Fibroblast of skin of right quadriceps (primary cell): ENCODE data around the gene WFIKKN2.
"Not testable (repeated sequence)": the region's sequence is repeated elsewhere in the genome, so short reads cannot be mapped to it uniquely, and the experiment has no call there.

Experiments
- DNase-seq: peaks from one replicate; pipeline ENCODE4 v3.0.0-alpha.2; 2013

WFIKKN2 gene

GRCh38 chr17:50858486-50859225 is 23.3 kb downstream of the WFIKKN2 start:
- no peak for DNase-seq

GRCh38 chr17:50859727-50860126 is 24.3 kb downstream of the WFIKKN2 start:
- not testable (repeated sequence) for DNase-seq

DNA sequence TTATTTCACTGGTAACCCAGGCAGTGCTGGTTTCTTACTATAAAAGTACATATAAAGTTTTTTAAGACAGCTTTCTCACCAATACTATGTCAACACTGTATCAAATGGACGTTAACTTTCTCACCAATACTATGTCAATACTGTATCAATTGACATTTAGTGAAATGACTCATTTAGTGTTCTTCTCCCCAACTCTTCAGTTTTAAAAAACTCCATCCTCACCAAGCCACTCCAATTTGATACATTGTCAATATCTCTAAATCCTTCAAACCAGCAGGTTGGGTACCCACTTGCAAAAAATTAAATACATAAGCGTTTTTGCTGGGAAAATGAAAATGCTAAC is 25.9 kb downstream of the WFIKKN2 start:
- DNase-seq: no peak

- DNase-seq: no peak
Observed at GRCh38 chr17:50861822-50862528, 26.6 kb downstream of the WFIKKN2 start.

- no peak for DNase-seq
Observed at GRCh38 chr17:50863221-50863843, 27.9 kb downstream of the WFIKKN2 start.

- no peak for DNase-seq
Observed at GRCh38 chr17:50863931-50864330, 28.5 kb downstream of the WFIKKN2 start.

GRCh38 chr17:50864747-50865059 is 29.3 kb downstream of the WFIKKN2 start:
- DNase-seq: no peak

GRCh38 chr17:50865060-50865867 is 29.9 kb downstream of the WFIKKN2 start:
- peak; percentile 44 for DNase-seq

- DNase-seq: no peak
Observed at GRCh38 chr17:50865868-50866260, 30.5 kb downstream of the WFIKKN2 start.

DNA sequence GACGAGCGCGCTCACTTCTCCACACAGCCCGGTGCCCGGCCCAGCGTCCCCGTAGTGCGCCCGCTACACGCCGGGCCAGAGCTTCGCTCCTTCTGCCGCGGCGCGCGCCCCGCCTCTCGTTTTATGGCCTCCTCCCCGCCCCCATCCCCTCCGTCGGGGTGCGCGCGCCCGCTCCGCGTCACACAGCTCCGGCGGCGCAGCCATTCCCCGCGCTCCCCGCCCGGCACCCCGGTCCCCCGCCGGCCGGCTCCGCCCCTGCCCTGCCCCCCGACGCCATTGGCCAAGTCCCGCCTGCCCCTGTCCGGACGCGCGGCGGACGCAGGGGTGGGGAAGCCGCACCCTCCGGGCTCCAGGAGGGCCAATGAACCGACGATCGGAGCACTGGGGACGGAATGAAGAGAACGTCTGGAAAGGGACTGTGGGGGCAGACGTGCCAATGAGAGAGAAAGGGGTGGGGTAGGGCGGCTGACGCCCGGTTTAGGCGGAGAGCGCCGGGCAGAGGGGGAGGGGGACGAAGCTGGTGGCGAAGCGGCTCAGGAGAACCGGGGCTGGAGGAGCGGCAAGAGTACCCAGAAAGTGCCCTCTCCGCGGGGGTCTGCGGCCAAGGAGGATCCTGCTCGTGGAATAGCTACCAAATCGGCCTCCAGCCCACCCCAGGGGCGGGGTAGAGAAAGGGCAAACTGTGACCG is 31.0 kb downstream of the WFIKKN2 start, which contains the start of gene TOB1:
Gene TOB1, minus strand, starts transcription at position 94 of the 689 bp plus-strand sequence. CDS start 2,337 bp downstream, outside the sequence.
- DNase-seq: peak; percentile 96

GRCh38 chr17:50866950-50867362 is 31.6 kb downstream of the WFIKKN2 start:
- no peak for DNase-seq

DNA sequence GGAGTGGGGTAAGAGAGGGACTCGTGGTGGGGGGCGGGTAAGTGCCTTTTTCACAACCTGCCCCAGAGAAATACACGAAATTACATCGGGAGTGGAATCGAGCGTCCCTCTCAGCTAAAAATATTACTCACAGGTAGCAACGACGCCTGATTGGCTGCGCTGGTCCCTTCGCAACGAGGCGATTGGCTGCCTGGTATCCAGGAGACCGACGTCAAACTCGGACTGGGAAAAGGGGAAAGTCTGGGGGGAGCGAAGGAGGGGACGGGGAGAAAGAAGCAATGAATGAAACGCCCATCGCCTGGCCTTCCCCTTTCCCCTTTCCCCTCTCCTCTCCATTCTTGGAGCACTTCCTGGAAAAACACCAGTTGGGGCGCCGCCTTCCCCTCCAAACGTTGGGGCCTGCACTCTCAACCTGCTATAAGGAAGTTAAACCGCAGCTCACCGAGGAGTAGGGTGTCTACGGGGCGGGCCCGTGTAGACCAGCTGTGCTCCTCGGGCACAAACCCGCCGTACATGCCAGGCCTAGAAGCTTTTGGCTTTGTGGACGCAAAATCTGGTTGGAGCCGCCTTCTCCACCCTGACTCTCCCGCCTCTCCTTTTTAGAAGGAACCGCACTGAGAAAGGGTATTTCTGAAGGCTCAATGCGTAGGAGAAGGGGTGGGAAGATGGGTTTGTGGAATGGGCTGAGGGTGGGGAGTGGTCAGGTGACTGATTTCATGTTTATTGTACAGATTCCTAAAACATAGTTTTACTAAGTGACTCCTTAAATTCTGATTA is 32.2 kb downstream of the WFIKKN2 start:
- peak; percentile 85 for DNase-seq

DNA sequence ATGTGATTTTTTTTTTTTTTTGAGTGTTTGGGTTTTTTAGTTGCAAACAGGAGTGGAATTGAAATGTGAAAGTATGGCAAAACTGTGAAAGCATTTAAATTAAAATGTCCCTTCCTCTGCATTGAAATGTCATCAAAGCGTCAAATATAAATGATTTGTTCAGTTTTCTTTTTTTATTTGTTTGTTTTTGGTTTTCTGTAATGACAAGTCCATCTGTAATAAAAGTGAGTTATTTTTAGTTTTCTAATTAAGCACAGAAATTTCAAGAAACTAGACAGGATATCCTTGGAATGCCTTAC is 32.7 kb downstream of the WFIKKN2 start:
- DNase-seq: no peak

DNA sequence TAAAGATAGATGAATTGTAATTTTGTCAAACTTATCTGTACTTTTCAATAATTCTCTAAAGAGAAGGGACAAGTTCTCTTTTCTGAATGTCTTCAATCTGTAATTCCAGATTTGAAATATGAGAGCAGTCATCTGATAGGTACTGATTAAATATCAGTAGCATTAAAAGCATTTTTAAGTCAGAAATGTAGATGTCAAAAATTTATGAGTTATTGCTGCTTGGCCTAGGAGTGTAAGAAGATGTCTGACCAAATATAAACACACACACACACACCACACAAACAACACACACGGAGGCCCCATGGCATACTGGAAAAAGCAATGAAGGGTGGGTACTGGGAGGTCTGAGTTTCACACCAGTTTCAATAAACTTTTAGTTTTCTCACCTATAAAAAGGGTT is 33.2 kb downstream of the WFIKKN2 start:
- no peak for DNase-seq

GRCh38 chr17:50871364-50871763 is 36.0 kb downstream of the WFIKKN2 start:
- no peak for DNase-seq

DNA sequence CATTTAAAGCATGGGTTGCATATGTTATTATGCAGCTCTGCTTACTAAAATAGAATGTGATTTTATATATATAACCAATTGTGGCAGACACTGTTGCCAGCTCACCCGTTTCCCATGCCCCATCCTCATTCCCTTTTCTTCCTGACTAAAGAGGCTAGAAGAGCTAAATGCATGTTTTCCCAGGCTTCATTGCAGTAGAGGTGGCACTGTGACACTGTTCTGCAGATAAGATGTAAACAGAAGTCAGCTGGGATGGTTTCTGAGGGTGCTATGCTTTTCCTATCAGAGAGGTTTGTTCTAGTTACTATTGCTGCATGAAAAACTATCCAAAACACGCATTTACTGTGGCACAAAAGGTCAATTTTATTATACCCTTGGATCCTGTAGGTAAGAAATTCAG is 36.5 kb downstream of the WFIKKN2 start:
- no peak for DNase-seq

DNA sequence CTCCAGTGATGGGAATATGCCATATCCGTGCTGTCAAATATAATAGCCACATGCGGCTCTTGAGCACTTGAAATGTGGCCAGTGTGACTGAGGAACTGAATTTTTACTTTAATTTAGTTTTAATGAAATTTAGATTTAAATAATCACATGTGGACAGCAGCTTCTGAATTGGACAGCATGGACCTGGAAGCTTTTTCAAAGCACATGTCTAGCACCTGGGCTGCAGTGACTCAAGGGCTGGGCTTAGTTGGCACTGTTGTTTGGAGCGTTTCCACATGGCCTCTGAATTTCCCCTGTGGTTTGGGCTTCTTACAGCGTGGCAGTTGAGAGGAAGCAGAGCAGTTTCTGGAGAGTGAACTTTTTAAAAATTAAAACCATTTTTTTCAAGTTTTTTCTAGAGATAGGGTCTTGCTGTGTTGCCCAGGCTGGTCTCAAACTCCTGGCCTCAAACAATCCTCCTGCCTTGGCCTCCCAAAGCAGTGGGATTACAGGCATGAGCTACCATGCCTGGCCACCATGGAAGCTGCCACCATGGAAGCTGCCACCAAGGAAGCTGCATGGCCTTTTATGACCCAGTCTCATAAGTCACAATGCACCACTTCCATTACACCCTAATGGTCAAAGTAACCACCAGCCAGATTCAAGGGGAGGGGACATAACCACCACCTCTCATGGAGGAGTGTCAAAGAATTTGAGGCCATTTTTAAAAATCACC is 37.5 kb downstream of the WFIKKN2 start:
- peak; percentile 32 for DNase-seq

GRCh38 chr17:50875074-50875473 is 39.7 kb downstream of the WFIKKN2 start:
- no peak for DNase-seq

- DNase-seq: not testable (repeated sequence)
Observed at GRCh38 chr17:50877042-50877441, 41.7 kb downstream of the WFIKKN2 start.

DNA sequence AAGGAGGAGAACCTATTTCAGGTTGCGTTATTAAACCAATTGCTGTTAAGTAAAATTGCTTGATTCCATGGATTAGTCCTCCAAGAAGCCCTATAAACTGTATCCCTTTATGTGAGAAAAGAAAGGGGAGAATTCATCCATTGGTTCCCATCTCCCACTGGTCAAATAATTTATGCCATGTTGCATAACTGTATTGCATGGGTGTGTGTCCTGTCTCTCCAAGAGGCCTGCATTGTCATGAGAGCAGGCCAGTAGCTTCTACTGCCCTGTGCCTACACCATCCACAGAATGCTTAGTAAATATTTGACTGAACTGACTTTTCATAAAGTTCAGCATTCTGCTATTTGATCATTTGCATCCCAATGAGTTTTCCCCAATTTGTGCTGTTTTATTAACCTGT is 42.5 kb downstream of the WFIKKN2 start:
- no peak for DNase-seq

DNA sequence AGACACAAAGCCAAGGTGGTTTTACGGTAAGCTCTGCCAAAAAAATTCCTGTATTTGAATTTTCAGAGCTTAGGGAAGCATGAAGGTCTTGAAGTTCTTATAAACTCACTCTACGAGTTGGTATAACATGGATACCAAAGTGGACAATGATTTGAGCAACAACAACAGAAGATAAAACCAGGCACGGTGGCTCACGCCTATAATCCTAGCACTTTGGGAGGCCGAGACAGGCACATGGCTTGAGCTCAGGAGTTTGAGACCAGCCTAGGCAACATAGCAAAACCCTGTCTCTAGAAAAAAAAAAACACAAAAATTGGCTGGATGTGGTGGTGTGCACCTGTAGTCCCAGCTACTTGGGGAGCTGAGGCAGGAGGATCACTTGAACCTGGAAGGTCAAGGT is 43.7 kb downstream of the WFIKKN2 start:
- no peak for DNase-seq
